ENCODE results near the gene AADAC. TPM values are rescaled to one million over a fixed set of nuclear protein-coding genes. Genes with fewer than 3 reads are reported as not detected.
A peak's percentile ranks its signal among the peaks of the same experiment; 100 is the strongest.
"Not testable (repeated sequence)": the region's sequence is repeated elsewhere in the genome, so short reads cannot be mapped to it uniquely, and the experiment has no call there.

AADAC gene
- polyA plus RNA-seq, 4 donors = 0.10 to 0.31 (median 0.25) TPM

DNA sequence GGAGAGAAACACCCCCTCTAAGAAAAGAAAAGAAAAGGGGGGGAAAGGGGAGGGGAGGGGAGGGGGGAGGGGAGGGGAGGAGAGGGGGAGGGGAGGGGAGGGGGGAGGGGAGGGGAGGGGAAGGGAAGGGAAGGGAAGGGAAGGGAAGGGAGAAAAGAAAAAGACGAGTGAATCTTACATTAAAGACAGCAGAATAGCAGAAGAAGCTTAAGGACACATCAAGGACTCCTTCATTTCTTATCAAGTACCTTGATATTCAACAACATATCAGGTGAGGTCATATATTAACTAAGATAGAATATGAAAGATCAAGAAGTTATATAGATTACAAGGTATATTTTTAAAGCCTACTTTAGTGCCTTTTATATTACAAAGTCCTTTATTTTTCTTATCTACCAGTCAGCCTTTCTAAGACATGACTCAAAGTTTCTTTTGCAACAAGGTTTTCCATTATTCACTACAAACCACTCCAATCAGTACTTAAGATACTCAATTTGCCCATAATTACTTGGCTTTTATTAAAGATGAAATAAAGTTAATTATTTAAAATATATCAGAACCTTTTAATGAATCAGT is 17.7 kb upstream of the AADAC start:
- no peak for DNase-seq (ENCODE audit: low read depth in 4 of 4, low spot score in 3 of 4)

- no peak for DNase-seq (ENCODE audit: low read depth in 4 of 4, low spot score in 3 of 4)
Observed at GRCh38 chr3:151798466-151798865, 15.4 kb upstream of the AADAC start.

DNA sequence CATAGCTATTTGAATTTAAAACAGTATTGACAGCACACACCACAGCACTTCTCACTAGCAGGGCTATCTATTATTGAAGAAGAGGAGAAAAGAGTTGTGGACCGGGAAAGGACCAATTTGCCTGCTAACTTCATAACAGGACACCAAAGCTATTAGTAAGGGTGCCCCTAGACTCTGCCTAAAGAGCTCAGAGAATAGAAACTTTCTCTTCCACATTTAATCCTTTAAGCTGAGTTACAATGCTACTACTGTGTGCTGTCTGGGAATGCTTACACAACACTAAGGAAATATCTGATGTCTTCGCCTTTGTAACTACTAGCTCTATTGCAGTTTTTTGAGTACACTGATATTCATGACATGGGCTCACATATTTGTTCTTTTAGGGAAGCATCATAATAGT is 13.5 kb upstream of the AADAC start:
- no peak for DNase-seq (ENCODE audit: low read depth in 4 of 4, low spot score in 3 of 4)

- no peak for DNase-seq (ENCODE audit: low read depth in 4 of 4, low spot score in 3 of 4)
Observed at GRCh38 chr3:151804267-151804666, 9.6 kb upstream of the AADAC start.

- DNase-seq (ENCODE audit: low read depth in 4 of 4, low spot score in 3 of 4) = no peak
Observed at GRCh38 chr3:151806838-151807237, 7.1 kb upstream of the AADAC start.

GRCh38 chr3:151808926-151809325 is 5.0 kb upstream of the AADAC start:
- DNase-seq (ENCODE audit: low read depth in 4 of 4, low spot score in 3 of 4) = not testable (repeated sequence)

DNA sequence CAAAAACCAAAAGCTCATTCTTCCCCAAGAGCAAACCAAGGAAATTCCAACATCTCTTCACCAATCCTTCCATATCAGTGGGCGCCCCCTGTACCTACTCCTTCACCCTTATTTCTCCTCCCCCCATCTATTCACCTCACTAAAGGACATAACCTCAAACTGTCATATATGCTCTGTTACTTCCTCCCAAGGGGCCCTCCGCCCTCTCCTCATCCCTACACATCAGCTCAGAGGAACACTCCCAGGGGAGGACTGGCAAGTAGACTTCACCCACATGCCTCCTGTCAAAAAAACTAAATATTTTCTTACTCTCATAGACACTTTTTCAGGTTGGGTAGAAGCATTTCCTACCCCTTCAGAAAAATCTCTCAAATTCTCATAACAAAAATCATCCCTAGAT is 2.4 kb upstream of the AADAC start:
- no peak for DNase-seq (ENCODE audit: low read depth in 4 of 4, low spot score in 3 of 4)

GRCh38 chr3:151814588-151814987 is 672 bp downstream of the AADAC start:
- no peak for DNase-seq (ENCODE audit: low read depth in 4 of 4, low spot score in 3 of 4)

DNA sequence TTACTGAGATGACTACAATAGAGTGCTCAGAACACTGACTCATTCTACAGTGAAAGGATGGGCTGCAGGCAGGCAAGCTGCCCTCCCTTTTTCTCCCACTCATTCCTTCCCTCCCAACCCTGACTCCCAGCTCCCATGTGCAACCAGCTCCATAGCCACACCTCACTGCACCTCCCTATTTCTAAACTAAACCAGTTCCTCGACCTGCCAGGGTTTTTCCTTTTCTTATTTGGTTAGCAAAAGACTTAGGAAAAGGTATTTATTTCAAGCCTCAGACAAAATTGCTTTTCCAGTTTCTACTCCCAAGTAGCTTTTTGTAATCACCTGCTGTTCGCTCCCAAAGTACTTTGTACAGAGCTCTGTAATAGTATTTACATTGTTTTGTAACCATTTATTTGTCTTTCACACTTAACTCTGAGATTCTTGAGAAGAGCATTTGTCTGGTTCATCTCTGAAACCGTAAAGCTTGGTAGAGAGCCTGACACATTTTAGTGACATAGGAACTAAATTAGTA is 2.2 kb downstream of the AADAC start:
- DNase-seq (ENCODE audit: low read depth in 4 of 4, low spot score in 3 of 4) = peak; percentile 21 to 55 (median 34)

DNA sequence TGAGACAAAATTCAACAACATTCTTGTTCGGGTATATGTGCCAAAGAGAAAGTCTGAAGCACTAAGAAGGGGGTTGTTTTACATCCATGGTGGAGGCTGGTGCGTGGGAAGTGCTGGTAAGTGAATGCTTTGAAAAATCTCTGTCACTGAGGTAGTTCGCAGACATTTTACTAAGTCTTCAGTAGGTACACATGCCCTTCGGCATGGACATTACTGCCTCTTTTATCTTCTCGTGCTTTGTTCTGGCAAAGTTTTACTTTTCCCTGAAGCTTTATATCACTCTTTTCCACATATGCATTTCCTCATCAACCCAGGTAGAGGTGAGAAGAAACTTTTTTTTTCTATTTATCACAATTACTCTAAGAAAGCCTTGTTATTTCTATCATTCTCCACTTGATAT is 3.6 kb downstream of the AADAC start:
- no peak for DNase-seq (ENCODE audit: low read depth in 4 of 4, low spot score in 3 of 4)

- no peak for DNase-seq (ENCODE audit: low read depth in 4 of 4, low spot score in 3 of 4)
Observed at GRCh38 chr3:151818361-151818760, 4.4 kb downstream of the AADAC start.

DNA sequence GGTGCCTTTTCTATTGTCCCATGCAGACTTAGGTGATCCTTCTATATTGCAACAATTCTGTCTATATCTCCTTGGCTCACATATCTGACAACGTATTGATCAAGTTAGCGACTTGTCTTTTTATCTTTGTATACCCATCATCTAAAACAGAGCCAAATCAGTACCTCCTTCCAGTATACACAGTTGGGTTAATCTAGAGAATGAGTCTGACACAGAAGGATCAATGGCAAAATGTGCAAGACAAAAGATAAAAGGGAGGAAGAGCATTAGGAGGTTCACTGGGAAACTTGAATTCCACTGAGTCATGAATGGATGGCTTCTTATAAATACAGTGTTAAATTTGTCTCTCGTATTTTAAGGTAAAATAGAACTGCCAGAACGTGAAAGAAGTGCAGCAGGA is 6.0 kb downstream of the AADAC start:
- DNase-seq (ENCODE audit: low read depth in 4 of 4, low spot score in 3 of 4) = no peak

DNA sequence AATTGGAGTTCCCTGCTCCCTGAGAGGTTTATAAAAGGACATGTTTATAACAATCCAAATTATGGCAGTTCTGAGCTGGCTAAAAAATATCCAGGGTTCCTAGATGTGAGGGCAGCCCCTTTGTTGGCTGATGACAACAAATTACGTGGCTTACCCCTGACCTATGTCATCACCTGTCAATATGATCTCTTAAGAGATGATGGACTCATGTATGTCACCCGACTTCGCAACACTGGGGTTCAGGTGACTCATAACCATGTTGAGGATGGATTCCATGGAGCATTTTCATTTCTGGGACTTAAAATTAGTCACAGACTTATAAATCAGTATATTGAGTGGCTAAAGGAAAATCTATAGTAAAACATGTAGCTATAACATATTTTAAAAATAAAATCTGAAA is 13.9 kb downstream of the AADAC start:
- no peak for DNase-seq (ENCODE audit: low read depth in 4 of 4, low spot score in 3 of 4)

GRCh38 chr3:151835751-151836525 is 22.0 kb downstream of the AADAC start:
- no peak for DNase-seq (ENCODE audit: low read depth in 4 of 4, low spot score in 3 of 4)

DNA sequence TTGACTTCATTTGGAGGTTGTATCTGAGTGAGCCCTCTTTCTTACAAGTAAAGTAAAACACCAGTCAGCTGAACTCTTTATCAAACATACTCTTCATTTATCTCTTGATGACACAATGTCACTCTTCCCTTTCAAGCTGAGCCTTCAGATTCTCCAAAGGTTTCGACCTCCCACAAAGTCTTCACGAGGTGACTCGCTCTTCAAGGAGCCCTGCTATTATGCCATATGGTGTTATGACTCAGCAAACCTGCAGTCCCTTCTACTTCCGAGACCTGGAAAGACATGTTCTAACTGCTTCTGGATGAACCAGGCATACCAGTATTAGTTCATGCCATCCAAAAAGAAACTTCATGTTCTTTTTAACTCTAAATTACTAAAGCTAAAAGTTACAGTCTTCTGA is 23.1 kb downstream of the AADAC start:
- no peak for DNase-seq (ENCODE audit: low read depth in 4 of 4, low spot score in 3 of 4)

GRCh38 chr3:151838574-151839312 is 24.8 kb downstream of the AADAC start:
- peak; percentile 54 to 69 (median 64) for DNase-seq (ENCODE audit: low read depth in 4 of 4, low spot score in 3 of 4)

- DNase-seq (ENCODE audit: low read depth in 4 of 4, low spot score in 3 of 4) = no peak
Observed at GRCh38 chr3:151839313-151839631, 25.4 kb downstream of the AADAC start.

GRCh38 chr3:151841801-151842200 is 27.9 kb downstream of the AADAC start:
- DNase-seq (ENCODE audit: low read depth in 4 of 4, low spot score in 3 of 4) = no peak

DNA sequence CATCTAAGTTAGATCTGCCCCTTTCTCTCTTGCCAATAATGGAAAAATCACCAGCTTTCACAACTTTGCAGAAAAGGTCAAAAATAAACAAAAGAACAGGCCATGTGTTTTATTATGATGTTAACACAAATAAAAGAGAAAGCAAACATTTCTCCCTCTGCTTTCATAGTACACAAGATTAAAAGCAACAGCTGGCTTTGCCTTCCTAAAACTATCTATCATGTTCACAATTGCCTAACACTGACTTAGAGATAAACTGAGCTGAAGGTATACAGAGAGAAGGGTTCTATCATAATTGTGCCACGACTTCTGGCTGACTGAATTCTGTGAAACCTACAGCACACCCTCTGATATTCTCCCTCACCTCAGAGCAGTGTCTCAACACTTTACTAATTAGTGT is 29.4 kb downstream of the AADAC start:
- no peak for DNase-seq (ENCODE audit: low read depth in 4 of 4, low spot score in 3 of 4)

GRCh38 chr3:151845306-151845905 is 31.5 kb downstream of the AADAC start:
- DNase-seq (ENCODE audit: low read depth in 4 of 4, low spot score in 3 of 4) = no peak

DNA sequence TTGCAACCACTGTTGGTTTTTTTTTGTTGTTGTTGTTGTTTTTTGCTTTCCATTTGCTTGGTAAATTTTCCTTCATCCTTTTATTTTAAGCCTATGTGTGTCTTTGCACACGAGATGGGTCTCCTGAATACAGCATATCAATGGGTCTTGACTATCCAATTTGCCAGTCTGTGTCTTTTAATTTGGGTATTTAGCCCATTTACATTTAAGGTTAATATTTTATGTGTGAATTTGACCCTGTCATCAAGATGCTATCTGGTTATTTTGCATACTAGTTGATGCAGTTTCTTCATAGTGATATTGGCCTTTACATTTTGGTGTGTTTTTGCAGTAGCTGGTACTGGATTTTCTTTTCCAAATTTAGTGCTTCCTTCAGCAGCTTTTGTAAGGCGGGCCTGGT is 36.1 kb downstream of the AADAC start:
- DNase-seq (ENCODE audit: low read depth in 4 of 4, low spot score in 3 of 4) = not testable (repeated sequence)
